Measurements from ENCODE around the gene AKR7A3.
"Not testable (repeated sequence)": the region's sequence is repeated elsewhere in the genome, so short reads cannot be mapped to it uniquely, and the experiment has no call there.

The AKR7A3 gene

GRCh38 chr1:19256301-19256700 is 32.3 kb downstream of the AKR7A3 start:
- not testable (repeated sequence) for DNase-seq (ENCODE audit: low read depth in 2 of 3, low spot score in 2 of 3)

GRCh38 chr1:19255288-19255687 is 33.3 kb downstream of the AKR7A3 start:
- no peak for DNase-seq (ENCODE audit: low read depth in 2 of 3, low spot score in 2 of 3)

GRCh38 chr1:19254416-19254815 is 34.2 kb downstream of the AKR7A3 start:
- DNase-seq (ENCODE audit: low read depth in 2 of 3, low spot score in 2 of 3) = no peak

- peak; percentile 78 to 93 (median 81) for DNase-seq (ENCODE audit: low read depth in 2 of 3, low spot score in 2 of 3)
Measured at GRCh38 chr1:19251305-19252196, 37.0 kb downstream of the AKR7A3 start, which contains the start of the genes EMC1 and MRTO4. Gene EMC1, minus strand, starts transcription at chr1:19251524. Its CDS starts 15 bp downstream, at chr1:19251509. Gene MRTO4, plus strand, starts transcription at chr1:19251805. Its CDS starts 31 bp downstream, at chr1:19251836.

- no peak for DNase-seq (ENCODE audit: low read depth in 2 of 3, low spot score in 2 of 3)
Measured at GRCh38 chr1:19250629-19251304, 37.8 kb downstream of the AKR7A3 start.

GRCh38 chr1:19240673-19241538 is 47.7 kb downstream of the AKR7A3 start:
- peak in 2 of 3 experiments; percentile 24 to 61 for DNase-seq (ENCODE audit: low read depth in 2 of 3, low spot score in 2 of 3)

GRCh38 chr1:19239876-19240275 is 48.7 kb downstream of the AKR7A3 start:
- no peak for DNase-seq (ENCODE audit: low read depth in 2 of 3, low spot score in 2 of 3)

GRCh38 chr1:19234224-19234623 is 54.3 kb downstream of the AKR7A3 start:
- DNase-seq (ENCODE audit: low read depth in 2 of 3, low spot score in 2 of 3) = no peak

Data from activated CD8-positive, alpha-beta memory T cell treated with anti-CD3 and anti-CD28 coated beads for 48 hours (primary cell).